HepG2 (cell line): ENCODE measurements around the gene CDC34. TPM values are rescaled to one million over a fixed set of nuclear protein-coding genes. Genes with fewer than 3 reads are reported as not detected.
A peak's percentile ranks its signal among the peaks of the same experiment; 100 is the strongest.

ENCODE experiments used
- AKAP8 ChIP-seq: sonication (generic); formaldehyde crosslinking; IDR thresholded peaks from 2 replicates; pipeline ENCODE4 v1.5.1; 2020; ENCODE audit warnings: mild to moderate bottlenecking, missing genetic modification reagents
- KDM2A ChIP-seq: sonication (generic); formaldehyde crosslinking; IDR thresholded peaks from 2 replicates; pipeline ENCODE4 v1.4.0; 2020; ENCODE audit warnings: low read depth, missing genetic modification reagents, borderline replicate concordance
- MAZ ChIP-seq, 2 experiments: sonication (generic) in 1 of 2; formaldehyde crosslinking in 1 of 2; IDR thresholded peaks; 2 replicates each; pipeline versions ENCODE4 v1.5.0 to v1.6.1; 2012 to 2020; ENCODE audit warnings: low read depth in 2 of 2, mild to moderate bottlenecking in 2 of 2, borderline replicate concordance in 1 of 2, improper control_type of control experiment in 1 of 2, low read length in 1 of 2, missing genetic modification reagents in 1 of 2, moderate library complexity in 1 of 2
- MTA1 ChIP-seq: sonication (generic); formaldehyde crosslinking; IDR thresholded peaks from 2 replicates; pipeline ENCODE4 v1.4.0; 2020; ENCODE audit warnings: missing genetic modification reagents, mild to moderate bottlenecking, borderline replicate concordance
- SAP130 ChIP-seq: IDR thresholded peaks from 2 replicates; pipeline ENCODE4 v1.6.1; 2016; ENCODE audit warnings: low read depth
- SMC3 ChIP-seq: IDR thresholded peaks from 2 replicates; pipeline ENCODE4 v1.6.1; 2011; ENCODE audit warnings: low read length, improper control_type of control experiment
- SNAPC2 ChIP-seq: sonication (generic); formaldehyde crosslinking; IDR thresholded peaks from 2 replicates; pipeline ENCODE4 v1.8.1; 2022; ENCODE audit warnings: mild to moderate bottlenecking, missing genetic modification reagents
- ZBTB38 ChIP-seq: sonication (generic); formaldehyde crosslinking; IDR thresholded peaks from 2 replicates; pipeline ENCODE4 v1.5.1; 2020; ENCODE audit warnings: mild to moderate bottlenecking, missing genetic modification reagents
- ZKSCAN8 ChIP-seq: IDR thresholded peaks from 2 replicates; pipeline ENCODE4 v1.6.1; 2016; ENCODE audit warnings: borderline replicate concordance, missing genetic modification reagents, missing compliant biosample characterization
- ZNF556 ChIP-seq: sonication (generic); formaldehyde crosslinking; IDR thresholded peaks from 2 replicates; pipeline ENCODE4 v1.4.0; 2020; ENCODE audit warnings: mild to moderate bottlenecking, missing genetic modification reagents, borderline replicate concordance
- ZNF616 ChIP-seq: sonication (generic); formaldehyde crosslinking; IDR thresholded peaks from 2 replicates; pipeline ENCODE4 v1.5.0; 2020; ENCODE audit warnings: low read depth, mild to moderate bottlenecking, missing genetic modification reagents
- polyA plus RNA-seq, 8 experiments: library from polyadenylated mRNA; depleted of rRNA in 3 of 8; stranded (reverse) in 7 of 8; unstranded in 1 of 8; fragments of >200 nt; fragmentation: Illumina TruSeq in 4 of 8; extraction: Trizol in 4 of 8; gene quantifications; 2 replicates each; pipeline versions ENCODE4 v1.2.1 to v1.2.3, GENCODE V29; 2011 to 2016; ENCODE audit warnings: low read depth in 4 of 8, missing spikeins in 1 of 8, mixed read lengths in 1 of 8; ENCODE audit not compliant: insufficient read depth in 1 of 8
- total RNA-seq, 5 experiments: library from RNA; depleted of rRNA; stranded (reverse); fragments of >200 nt; fragmentation: Illumina TruSeq; extraction: Trizol; gene quantifications; 2 replicates each; pipeline ENCODE4 v1.2.3, GENCODE V29; 2016; ENCODE audit warnings: low read depth in 1 of 5
- TF ChIP-seq, protein P1 (sequence below): sonication (generic); formaldehyde crosslinking; IDR thresholded peaks from 2 replicates; pipeline ENCODE4 v1.4.0; 2020; ENCODE audit warnings: mild to moderate bottlenecking, missing genetic modification reagents
- TF ChIP-seq, protein P2 (sequence below): sonication (generic); formaldehyde crosslinking; IDR thresholded peaks from 2 replicates; pipeline ENCODE4 v1.4.0; 2020; ENCODE audit warnings: low read depth, mild to moderate bottlenecking, missing genetic modification reagents
- TF ChIP-seq, protein P3 (sequence below): sonication (generic); formaldehyde crosslinking; conservative IDR thresholded peaks from 2 replicates; pipeline ENCODE4 v1.4.0; 2020; ENCODE audit warnings: missing genetic modification reagents
- TF ChIP-seq, protein P4 (sequence below): sonication (generic); formaldehyde crosslinking; IDR thresholded peaks from 2 replicates; pipeline ENCODE4 v1.5.1; 2020; ENCODE audit warnings: mild to moderate bottlenecking, missing genetic modification reagents
- TF ChIP-seq, protein P5 (sequence below): sonication (generic); formaldehyde crosslinking; IDR thresholded peaks from 2 replicates; pipeline ENCODE4 v1.4.0; 2020; ENCODE audit warnings: mild to moderate bottlenecking, missing genetic modification reagents
- TF ChIP-seq, protein P6 (sequence below): IDR thresholded peaks from 2 replicates; pipeline ENCODE4 v1.6.1; 2012; ENCODE audit warnings: low read depth, low read length, improper control_type of control experiment

The CDC34 gene
- total and polyA plus RNA-seq, 2 of the 13 experiments (the other 11 are each of a cell fraction or from before 2014, with no cell fraction given) = 138 to 150 TPM

DNA sequence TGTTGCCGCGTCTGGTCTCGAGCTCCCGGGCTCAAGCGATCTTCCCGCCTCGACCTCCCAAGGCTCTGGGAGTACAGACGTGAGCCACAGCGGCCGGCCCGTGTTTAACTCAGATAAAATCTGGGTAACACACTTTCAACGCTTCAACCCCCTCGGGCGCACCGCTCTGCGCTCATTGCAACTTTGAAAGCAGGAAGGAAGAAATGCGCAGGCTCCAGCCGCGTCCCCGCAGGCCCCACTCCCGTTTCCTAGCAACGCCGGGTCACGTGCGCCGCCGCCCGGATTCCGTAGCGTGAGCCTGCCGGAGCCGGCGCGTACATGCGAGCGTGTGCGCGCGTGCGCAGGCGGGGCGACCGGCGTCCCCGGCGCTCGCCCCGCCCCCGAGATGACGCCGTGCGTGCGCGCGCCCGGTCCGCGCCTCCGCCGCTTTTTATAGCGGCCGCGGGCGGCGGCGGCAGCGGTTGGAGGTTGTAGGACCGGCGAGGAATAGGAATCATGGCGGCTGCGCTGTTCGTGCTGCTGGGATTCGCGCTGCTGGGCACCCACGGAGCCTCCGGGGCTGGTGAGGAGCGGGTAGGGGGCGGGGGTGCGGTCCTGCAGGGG is 40.7 kb downstream of the CDC34 start, which contains the start of gene BSG (continued):
- TF ChIP-seq, protein P1, sequence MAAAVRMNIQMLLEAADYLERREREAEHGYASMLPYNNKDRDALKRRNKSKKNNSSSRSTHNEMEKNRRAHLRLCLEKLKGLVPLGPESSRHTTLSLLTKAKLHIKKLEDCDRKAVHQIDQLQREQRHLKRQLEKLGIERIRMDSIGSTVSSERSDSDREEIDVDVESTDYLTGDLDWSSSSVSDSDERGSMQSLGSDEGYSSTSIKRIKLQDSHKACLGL = peak; percentile 23; the same call in 1 of the 2 replicates
- TF ChIP-seq AKAP8 (CRISPR knock-in tag) (peak; percentile 80; the same call in 1 of the 2 replicates), ZNF556 (CRISPR knock-in tag) (peak; percentile 67; the same call in 1 of the 2 replicates), SNAPC2 (no peak; the same call in 1 of the 2 replicates), ZBTB38 (0 out of 2 replicates have a peak, but pooled peaks have one; percentile 45), SAP130 (CRISPR knock-in tag) (peak; percentile 94), SMC3 (no peak), MAZ (IDR thresholded peaks at IDR 0.05; ENCODE audit: borderline replicate concordance, low read depth, low read length) (peak; percentile 78), MAZ (CRISPR knock-in tag; IDR thresholded peaks at IDR 0.05; ENCODE audit: low read depth) (peak; percentile 78; the same call in 1 of the 2 replicates), ZKSCAN8 (no peak), MTA1 (CRISPR knock-in tag) (0 out of 2 replicates have a peak, but pooled peaks have one; percentile 15), KDM2A (CRISPR knock-in tag) (peak; percentile 60; the same call in 1 of the 2 replicates), ZNF616 (CRISPR knock-in tag) (0 out of 2 replicates have a peak, but pooled peaks have one; percentile 46)
- TF ChIP-seq, protein P2, sequence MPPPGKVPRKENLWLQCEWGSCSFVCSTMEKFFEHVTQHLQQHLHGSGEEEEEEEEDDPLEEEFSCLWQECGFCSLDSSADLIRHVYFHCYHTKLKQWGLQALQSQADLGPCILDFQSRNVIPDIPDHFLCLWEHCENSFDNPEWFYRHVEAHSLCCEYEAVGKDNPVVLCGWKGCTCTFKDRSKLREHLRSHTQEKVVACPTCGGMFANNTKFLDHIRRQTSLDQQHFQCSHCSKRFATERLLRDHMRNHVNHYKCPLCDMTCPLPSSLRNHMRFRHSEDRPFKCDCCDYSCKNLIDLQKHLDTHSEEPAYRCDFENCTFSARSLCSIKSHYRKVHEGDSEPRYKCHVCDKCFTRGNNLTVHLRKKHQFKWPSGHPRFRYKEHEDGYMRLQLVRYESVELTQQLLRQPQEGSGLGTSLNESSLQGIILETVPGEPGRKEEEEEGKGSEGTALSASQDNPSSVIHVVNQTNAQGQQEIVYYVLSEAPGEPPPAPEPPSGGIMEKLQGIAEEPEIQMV = 0 out of 2 replicates have a peak, but pooled peaks have one; percentile 75
- TF ChIP-seq, protein P3, sequence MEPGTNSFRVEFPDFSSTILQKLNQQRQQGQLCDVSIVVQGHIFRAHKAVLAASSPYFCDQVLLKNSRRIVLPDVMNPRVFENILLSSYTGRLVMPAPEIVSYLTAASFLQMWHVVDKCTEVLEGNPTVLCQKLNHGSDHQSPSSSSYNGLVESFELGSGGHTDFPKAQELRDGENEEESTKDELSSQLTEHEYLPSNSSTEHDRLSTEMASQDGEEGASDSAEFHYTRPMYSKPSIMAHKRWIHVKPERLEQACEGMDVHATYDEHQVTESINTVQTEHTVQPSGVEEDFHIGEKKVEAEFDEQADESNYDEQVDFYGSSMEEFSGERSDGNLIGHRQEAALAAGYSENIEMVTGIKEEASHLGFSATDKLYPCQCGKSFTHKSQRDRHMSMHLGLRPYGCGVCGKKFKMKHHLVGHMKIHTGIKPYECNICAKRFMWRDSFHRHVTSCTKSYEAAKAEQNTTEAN (CRISPR knock-in tag) = peak; percentile 67; the same call in 1 of the 2 replicates
- TF ChIP-seq, protein P4, sequence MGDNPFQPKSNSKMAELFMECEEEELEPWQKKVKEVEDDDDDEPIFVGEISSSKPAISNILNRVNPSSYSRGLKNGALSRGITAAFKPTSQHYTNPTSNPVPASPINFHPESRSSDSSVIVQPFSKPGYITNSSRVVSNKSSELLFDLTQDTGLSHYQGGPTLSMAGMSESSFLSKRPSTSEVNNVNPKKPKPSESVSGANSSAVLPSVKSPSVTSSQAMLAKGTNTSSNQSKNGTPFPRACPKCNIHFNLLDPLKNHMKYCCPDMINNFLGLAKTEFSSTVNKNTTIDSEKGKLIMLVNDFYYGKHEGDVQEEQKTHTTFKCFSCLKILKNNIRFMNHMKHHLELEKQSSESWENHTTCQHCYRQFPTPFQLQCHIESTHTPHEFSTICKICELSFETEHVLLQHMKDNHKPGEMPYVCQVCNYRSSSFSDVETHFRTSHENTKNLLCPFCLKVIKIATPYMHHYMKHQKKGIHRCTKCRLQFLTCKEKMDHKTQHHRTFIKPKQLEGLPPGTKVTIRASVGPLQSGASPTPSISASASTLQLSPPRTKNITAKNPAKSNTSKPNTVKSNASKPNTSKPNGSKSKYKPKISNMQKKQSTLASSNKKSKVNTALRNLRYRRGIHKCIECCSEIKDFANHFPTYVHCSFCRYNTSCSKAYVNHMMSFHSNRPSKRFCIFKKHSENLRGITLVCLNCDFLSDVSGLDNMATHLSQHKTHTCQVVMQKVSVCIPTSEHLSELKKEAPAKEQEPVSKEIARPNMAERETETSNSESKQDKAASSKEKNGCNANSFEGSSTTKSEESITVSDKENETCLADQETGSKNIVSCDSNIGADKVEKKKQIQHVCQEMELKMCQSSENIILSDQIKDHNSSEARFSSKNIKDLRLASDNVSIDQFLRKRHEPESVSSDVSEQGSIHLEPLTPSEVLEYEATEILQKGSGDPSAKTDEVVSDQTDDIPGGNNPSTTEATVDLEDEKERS (CRISPR knock-in tag) = 0 out of 2 replicates have a peak, but pooled peaks have one; percentile 57
- TF ChIP-seq, protein P5, sequence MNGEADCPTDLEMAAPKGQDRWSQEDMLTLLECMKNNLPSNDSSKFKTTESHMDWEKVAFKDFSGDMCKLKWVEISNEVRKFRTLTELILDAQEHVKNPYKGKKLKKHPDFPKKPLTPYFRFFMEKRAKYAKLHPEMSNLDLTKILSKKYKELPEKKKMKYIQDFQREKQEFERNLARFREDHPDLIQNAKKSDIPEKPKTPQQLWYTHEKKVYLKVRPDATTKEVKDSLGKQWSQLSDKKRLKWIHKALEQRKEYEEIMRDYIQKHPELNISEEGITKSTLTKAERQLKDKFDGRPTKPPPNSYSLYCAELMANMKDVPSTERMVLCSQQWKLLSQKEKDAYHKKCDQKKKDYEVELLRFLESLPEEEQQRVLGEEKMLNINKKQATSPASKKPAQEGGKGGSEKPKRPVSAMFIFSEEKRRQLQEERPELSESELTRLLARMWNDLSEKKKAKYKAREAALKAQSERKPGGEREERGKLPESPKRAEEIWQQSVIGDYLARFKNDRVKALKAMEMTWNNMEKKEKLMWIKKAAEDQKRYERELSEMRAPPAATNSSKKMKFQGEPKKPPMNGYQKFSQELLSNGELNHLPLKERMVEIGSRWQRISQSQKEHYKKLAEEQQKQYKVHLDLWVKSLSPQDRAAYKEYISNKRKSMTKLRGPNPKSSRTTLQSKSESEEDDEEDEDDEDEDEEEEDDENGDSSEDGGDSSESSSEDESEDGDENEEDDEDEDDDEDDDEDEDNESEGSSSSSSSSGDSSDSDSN (CRISPR knock-in tag) = peak; percentile 73
- TF ChIP-seq, protein P6, sequence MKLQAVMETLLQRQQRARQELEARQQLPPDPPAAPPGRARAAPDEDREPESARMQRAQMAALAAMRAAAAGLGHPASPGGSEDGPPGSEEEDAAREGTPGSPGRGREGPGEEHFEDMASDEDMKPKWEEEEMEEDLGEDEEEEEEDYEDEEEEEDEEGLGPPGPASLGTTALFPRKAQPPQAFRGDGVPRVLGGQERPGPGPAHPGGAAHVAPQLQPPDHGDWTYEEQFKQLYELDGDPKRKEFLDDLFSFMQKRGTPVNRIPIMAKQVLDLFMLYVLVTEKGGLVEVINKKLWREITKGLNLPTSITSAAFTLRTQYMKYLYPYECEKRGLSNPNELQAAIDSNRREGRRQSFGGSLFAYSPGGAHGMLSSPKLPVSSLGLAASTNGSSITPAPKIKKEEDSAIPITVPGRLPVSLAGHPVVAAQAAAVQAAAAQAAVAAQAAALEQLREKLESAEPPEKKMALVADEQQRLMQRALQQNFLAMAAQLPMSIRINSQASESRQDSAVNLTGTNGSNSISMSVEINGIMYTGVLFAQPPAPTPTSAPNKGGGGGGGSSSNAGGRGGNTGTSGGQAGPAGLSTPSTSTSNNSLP = no peak
